DMS 273 (cell line): ENCODE measurements around the gene OR2G6.
"Not testable (repeated sequence)": the region's sequence is repeated elsewhere in the genome, so short reads cannot be mapped to it uniquely, and the experiment has no call there.

Experiments
- DNase-seq: peaks from one replicate; lab custom pipeline; 2025; ENCODE audit not compliant: unreplicated experiment; lab: John Stamatoyannopoulos, UW

OR2G6 gene

DNA sequence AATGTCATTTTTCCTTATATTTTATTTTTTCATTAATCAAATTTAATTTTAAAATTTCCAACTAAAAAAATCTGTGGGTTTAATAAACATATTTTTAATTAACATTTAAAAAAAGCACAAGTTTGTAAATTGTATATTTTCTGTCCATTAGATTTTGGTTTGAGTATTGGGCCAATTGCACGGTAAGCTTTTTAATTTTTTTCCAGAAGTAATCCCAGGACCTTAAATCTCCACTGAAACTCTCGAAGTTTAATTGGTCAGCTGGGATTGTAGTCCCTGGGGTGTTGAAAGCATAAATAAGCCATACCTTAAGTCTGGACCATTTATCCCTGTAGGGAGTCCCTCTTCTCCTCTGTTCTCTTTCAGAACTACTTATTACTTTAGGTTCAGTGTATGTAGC is at the start of gene OR2G6:
Gene OR2G6, plus strand, starts transcription at position 301 of the 400 bp plus-strand sequence. CDS start 13,574 bp downstream, outside the sequence.
- not testable (repeated sequence) for DNase-seq

DNA sequence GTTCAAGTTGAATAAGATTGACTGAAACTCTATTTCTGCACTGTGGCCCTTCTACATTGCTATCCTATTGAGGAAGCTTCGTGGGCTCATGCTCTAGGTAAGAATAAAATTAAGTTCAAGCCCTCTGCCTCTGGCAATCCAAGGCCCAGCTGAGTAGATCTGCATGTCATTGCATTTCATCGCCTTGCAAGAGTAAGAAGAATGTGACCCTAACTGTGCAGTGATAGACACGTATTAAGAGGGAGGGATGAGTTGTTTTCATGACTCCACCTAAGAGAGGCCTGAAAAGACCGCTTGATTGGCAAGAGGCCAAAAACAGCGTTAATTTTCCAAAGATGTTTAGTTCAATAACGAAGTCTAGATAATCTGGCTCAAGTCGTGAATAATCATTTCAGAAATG is 48.8 kb upstream of the OR2G6 start:
- DNase-seq: not testable (repeated sequence)

DNA sequence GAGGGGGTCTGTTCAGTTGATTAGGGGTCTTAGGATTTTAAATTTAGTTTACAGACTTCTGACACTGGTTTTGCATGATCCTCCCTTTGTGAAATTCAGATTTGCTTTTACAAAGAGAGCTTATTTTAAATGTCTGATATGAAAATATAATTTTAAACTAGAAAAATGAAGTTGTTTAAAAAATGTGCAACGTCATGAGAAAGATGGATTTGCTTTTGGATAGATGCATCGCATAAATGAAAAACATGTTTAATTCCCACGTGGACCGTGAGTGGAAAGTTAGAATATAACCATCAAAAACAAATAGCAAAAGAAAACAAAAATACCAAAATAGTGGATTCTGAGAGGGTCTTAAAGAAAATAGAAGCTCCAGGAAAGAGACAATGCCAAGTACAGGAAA is 36.7 kb upstream of the OR2G6 start:
- DNase-seq: no peak

DNA sequence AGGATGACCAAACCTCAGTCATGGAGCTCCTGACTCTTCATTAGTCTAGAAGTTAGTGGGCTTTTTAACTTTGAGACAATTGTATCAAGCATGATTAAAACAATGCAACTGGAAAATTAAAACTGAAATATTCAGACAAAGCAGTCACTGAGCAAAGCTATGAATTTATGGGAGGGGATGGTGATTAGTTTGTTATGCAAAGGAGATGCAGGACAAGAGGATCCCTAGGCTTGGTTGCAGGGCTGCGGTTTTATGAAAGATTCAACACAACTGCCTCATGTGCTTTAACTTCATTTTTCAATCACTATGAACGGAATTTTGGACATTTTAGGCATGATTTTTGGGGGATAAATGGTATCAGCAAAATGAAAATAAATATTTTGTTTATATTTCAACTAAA is 35.8 kb upstream of the OR2G6 start:
- DNase-seq: not testable (repeated sequence)

DNA sequence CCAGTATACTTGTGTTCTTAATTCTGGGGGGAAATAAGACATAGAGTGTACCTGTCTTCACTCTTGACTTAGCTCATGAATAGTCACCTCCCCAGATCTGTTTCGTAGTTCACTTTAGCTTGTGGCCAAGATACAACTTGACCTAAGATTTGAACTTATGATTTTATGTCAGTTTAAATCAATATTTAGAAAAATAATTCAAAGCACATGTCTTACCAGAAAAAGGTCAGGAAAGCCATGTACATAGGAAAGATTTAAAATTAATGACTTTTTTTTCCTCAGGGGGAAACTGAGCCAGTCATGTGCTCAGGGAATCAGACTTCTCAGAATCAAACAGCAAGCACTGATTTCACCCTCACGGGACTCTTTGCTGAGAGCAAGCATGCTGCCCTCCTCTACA is 34.8 kb upstream of the OR2G6 start, which contains the start of gene OR2T3:
Gene OR2T3, plus strand, starts transcription at position 301 of the 400 bp plus-strand sequence. Its CDS starts 0 bp downstream, at position 301.
- not testable (repeated sequence) for DNase-seq

DNA sequence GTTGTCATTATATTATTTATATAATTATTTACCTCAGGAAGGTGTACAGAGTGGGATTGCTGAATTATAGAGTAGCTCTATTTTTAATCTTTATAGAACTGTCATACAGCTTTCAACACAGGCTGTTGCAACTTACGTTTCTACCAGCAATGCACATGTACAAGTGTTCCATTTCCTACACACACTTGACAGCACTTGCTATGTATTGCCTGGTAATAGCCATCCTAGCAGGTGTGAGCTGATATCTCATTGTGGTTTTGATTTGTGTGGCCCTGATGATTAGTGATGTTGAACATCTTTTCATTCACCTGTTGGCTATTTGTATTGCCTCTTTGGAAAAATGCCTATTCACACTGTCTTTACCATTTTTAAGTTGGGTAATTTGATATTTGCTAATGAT is 32.2 kb upstream of the OR2G6 start:
- not testable (repeated sequence) for DNase-seq

DNA sequence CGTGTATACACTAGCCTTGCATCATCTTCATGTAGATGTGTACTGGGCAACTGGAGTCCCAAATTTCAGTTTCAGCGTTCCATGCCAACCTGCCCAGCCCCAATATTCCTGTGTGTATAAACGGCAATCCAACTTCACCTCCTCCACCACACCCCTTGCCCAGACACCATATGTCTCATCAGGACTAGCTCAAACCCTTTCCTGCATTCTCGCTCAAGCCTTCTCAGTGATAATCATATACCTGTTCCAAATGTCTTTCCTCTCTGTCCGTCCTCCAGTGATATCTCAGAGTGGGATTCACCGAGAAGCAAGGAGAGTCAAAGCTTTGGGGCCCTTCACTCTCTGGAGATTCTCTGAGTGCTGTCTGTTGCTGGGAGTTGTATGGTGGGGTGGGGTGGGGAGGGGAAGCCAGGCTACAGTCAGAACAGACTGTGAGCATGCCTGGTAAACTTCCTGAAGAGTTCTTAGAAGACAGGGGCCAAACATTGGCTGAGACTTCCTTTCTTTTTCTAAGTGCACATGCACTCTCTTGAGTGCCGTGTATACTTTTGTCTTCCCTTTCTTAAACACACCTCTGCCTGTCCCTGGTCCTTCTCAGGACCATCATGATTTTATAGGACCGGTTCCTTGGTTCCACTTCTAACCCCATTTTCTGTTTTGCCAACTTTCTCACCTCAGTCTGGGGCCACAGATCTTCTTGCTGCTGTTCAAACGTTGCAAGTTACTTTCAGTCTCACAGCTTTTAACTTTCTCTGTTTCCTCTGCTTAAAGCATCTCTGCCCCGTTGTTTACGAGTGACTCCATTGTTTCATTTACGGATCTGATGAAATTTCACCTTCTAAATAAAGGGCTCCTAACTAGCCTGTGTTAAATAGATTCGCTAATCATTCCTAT is 25.9 kb upstream of the OR2G6 start:
- not testable (repeated sequence) for DNase-seq

DNA sequence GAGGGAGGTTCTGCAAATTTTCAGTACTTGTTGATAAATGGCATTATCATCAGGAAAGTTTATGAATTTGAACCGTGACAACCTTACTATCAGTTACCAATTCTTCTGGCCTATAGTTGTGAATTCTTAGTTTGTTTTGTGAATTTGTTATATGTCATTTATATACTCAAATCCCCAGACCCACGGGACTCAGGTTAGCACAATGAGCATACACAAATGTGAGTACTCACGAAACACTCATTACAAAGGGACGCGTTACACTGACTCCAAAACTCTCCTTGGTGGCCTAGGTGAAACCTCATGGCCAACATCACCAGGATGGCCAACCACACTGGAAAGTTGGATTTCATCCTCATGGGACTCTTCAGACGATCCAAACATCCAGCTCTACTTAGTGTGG is 19.6 kb upstream of the OR2G6 start, which contains the start of gene OR2T5:
Gene OR2T5, plus strand, starts transcription at position 301 of the 400 bp plus-strand sequence. Its CDS starts 0 bp downstream, at position 301.
- not testable (repeated sequence) for DNase-seq

DNA sequence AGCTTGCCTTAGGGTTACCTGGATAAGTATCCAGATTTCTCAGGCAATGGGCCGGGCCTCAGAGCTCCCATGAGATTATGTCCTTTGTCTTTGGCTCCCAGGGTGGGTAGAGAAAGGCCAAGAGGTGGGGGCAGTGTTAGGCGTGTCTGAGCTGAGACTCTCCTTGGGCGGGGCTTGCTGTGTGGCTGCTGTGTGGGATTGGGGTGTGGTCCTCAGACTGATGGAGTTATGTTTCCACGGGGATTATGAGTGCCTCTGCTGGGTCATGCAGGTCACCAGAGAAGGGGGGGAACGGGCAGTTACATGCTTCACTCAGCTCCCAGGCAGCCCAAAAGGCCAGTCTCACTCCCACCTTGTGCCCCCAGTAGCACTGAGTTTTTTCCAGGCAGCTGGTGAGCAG is 11.2 kb upstream of the OR2G6 start:
- not testable (repeated sequence) for DNase-seq

DNA sequence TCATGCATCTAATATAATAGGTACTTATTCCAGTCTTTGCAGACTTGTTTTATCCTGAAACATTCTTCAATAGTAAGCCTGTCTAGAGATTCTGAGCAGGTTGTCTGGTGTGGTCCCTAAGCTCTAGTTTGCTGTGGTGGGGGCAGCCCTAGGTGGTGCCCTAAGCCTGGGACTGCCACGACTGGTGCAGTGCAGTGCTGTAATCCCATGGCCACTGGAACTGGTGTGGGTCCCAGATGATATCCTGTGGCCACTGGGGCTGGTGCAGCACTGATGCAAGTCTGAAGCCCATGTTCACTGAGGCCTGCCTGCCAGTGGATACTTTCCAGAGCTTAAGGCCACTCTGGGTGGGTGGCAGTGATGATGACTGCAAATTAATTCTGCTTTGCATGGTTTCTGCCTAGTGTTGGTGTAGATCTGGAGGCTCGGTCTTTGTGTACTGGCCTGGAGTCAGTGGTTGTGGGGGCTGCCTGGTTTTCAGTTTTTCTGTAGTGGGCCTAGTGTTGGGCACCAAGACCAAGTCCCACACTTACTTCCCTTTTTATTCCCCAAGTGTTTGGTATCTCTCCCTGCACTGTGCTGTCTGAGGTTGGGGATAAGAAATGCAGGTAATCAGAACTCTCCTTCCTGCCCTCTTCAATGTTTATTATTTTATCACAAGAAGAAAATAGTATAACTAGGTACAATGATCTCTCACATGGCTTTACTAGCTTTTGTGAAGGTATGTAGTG is 7.4 kb upstream of the OR2G6 start:
- not testable (repeated sequence) for DNase-seq

DNA sequence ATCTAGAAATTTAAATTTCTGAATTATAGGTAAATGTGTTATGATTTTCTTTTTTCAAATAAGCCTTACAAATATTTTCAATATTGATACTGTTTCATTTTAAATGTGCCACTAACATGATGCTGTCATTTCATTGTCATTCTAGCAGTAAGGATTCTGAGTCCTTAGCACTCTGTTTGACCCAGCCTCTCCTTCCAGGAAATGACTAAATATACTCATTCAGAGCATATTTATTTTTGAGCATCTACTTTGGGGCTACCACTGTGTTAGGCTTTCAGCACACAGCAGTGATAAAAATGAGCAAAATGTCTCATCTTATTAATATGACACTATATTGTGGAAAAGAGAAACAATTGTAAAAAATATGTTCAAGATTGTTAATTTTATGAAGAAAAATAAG is 2.3 kb downstream of the OR2G6 start:
- not testable (repeated sequence) for DNase-seq

DNA sequence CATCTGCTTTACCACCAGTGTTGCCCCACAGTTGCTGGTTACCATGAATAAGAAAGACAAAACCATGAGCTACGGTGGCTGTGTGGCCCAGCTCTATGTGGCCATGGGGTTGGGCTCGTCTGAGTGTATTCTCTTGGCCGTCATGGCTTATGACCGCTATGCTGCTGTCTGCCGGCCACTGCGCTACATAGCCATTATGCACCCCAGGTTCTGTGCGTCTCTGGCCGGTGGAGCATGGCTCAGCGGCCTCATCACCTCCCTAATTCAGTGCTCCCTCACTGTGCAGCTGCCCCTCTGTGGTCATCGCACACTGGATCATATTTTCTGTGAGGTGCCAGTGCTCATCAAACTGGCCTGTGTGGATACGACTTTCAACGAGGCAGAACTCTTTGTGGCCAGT is 14.0 kb downstream of the OR2G6 start:
- DNase-seq: no peak

DNA sequence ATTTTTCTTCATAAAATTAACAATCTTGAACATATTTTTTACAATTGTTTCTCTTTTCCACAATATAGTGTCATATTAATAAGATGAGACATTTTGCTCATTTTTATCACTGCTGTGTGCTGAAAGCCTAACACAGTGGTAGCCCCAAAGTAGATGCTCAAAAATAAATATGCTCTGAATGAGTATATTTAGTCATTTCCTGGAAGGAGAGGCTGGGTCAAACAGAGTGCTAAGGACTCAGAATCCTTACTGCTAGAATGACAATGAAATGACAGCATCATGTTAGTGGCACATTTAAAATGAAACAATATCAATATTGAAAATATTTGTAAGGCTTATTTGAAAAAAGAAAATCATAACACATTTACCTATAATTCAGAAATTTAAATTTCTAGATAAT is 29.6 kb downstream of the OR2G6 start:
- DNase-seq: not testable (repeated sequence)

DNA sequence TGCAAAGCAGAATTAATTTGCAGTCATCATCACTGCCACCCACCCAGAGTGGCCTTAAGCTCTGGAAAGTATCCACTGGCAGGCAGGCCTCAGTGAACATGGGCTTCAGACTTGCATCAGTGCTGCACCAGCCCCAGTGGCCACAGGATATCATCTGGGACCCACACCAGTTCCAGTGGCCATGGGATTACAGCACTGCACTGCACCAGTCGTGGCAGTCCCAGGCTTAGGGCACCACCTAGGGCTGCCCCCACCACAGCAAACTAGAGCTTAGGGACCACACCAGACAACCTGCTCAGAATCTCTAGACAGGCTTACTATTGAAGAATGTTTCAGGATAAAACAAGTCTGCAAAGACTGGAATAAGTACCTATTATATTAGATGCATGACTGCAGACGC is 39.5 kb downstream of the OR2G6 start:
- DNase-seq: not testable (repeated sequence)

DNA sequence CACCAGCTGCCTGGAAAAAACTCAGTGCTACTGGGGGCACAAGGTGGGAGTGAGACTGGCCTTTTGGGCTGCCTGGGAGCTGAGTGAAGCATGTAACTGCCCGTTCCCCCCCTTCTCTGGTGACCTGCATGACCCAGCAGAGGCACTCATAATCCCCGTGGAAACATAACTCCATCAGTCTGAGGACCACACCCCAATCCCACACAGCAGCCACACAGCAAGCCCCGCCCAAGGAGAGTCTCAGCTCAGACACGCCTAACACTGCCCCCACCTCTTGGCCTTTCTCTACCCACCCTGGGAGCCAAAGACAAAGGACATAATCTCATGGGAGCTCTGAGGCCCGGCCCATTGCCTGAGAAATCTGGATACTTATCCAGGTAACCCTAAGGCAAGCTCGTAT is 43.2 kb downstream of the OR2G6 start:
- DNase-seq: not testable (repeated sequence)

DNA sequence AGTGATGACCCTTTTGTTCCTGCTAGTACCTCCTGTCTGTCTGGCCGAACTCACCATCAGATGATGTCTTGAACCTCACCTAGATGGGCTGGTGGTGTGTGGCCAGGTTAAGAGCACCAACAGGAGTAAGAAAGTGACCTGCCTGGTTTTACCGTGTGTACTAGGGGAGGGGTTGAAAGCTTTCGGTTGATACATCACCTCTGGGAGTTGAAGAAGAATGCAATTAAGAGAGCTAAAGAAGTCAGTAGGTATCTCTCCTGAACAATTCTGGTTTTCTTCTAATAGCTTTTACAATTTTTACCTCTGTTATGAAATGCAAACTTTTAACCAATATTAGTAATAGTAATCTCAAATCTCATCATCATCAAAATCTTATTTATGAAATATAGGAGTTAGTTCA is 54.8 kb downstream of the OR2G6 start, which contains the start of gene OR2T29:
Gene OR2T29, minus strand, starts transcription at position 101 of the 400 bp plus-strand sequence. CDS start 3,281 bp downstream, outside the sequence.
- DNase-seq: not testable (repeated sequence)

DNA sequence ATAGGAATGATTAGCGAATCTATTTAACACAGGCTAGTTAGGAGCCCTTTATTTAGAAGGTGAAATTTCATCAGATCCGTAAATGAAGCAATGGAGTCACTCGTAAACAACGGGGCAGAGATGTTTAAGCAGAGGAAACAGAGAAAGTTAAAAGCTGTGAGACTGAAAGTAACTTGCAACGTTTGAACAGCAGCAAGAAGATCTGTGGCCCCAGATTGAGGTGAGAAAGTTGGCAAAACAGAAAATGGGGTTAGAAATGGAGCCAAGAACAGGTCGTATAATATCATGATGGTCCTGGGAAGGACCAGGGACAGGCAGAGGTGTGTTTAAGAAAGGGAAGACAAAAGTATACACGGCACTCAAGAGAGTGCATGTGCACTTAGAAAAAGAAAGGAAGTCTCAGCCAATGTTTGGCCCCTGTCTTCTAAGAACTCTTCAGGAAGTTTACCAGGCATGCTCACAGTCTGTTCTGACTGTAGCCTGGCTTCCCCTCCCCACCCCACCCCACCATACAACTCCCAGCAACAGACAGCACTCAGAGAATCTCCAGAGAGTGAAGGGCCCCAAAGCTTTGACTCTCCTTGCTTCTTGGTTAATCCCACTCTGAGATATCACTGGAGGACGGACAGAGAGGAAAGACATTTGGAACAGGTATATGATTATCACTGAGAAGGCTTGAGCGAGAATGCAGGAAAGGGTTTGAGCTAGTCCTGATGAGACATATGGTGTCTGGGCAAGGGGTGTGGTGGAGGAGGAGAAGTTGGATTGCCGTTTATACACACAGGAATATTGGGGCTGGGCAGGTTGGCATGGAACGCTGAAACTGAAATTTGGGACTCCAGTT is 57.9 kb downstream of the OR2G6 start:
- DNase-seq: not testable (repeated sequence)

DNA sequence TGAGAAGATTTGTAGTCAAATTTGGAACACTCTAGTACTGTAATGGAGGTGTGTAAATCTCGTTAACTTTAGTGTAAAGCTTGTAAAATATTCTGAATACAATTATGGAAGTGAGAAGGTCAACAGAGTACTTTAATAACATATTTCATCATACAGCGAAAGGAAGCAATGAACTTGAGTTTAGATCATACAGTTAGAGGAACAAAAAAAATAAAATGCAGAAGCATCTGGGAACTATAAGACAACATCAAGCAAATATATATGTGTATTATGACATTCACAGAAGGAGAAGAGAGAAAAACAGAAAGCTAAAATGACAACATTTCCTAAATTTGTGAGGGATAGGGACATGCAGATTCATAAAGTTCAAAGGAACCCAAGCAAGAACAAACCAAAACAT is 61.2 kb downstream of the OR2G6 start:
- not testable (repeated sequence) for DNase-seq

DNA sequence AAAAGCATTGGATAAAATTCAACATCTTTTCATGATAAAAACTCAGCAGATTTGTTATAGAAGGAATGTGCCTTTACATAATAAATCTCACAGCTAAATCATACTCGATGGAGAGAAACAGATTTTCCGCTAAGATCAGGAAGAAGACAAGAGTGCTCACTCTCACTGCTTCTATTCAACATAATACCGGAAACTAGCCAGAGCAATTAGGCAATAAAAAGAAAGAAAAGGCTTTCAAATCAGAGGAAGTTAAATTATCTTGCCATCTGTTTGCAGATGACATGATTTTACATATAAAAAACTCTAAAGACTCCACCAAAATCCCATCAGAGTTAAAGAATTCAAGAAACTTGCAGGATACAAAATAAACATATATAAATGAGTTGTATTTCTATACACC is 62.9 kb downstream of the OR2G6 start:
- not testable (repeated sequence) for DNase-seq

DNA sequence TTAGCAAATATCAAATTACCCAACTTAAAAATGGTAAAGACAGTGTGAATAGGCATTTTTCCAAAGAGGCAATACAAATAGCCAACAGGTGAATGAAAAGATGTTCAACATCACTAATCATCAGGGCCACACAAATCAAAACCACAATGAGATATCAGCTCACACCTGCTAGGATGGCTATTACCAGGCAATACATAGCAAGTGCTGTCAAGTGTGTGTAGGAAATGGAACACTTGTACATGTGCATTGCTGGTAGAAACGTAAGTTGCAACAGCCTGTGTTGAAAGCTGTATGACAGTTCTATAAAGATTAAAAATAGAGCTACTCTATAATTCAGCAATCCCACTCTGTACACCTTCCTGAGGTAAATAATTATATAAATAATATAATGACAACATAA is 64.2 kb downstream of the OR2G6 start:
- not testable (repeated sequence) for DNase-seq

DNA sequence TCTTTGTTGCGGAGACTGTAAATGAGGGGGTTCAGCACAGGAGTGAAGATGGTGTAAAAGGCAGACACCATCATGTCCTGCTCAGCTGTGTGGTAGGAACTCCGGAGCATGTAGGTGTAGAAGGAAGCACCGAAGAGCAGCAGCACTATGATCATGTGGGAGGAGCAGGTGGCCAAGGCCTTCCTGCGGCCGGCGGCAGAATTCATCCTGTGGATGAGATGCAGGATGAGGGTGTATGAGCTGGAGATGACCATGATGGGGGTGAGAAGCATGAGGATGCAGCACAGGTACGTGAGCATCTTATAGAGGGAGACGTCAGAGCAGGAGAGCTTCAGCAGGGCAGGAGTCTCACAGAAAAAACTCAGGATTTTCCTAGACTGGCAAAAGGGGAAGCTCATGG is 66.0 kb downstream of the OR2G6 start:
- not testable (repeated sequence) for DNase-seq
